ENCODE measurements around the gene OLFML1.
"Not testable (repeated sequence)": the region's sequence is repeated elsewhere in the genome, so short reads cannot be mapped to it uniquely, and the experiment has no call there.

OLFML1 gene

GRCh38 chr11:7515447-7515886 is 30.2 kb downstream of the OLFML1 start:
- 92% methylated on average over 1 of the region's 1 CpG for WGBS
- DNase-seq: no peak

DNA sequence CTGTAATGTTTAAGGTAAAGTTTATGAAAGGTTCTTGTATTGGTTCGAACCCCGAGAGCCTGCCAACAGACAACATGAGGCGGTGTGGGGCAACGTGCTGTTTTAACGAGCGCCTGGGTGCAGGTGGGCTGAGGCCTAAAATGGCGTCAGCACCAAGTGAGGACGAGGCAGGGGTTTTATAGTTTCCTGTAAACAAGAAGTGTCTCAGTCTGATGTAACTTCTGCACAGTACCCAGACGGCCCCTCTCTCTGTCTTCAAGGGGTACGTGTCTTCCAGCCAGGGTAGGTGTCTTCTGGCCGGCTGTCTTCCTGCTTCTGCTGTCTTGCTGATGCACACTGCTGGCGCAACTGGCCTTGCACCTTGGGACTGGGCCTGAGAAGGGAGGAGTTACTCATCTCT is 31.2 kb downstream of the OLFML1 start:
- no peak overlapping the region for H2BK12ac ChIP-seq (ENCODE audit: low read length in 2 of 2)
- no peak overlapping the region for H2BK5ac ChIP-seq (ENCODE audit: low read depth, low read length, poor library complexity, severe bottlenecking)
- H3K4me1 ChIP-seq (ENCODE audit: control insufficient read depth, insufficient read depth, low read depth, low read length): peaks cover 12% of the 10 kb centered on the region
- no peak overlapping the region for H2AFZ ChIP-seq (ENCODE audit: low read depth, low read length)
- no peak overlapping the region for H2BK120ac ChIP-seq (ENCODE audit: low read depth, low read length)
- no peak overlapping the region for H3K4me3 ChIP-seq (ENCODE audit: insufficient read depth in 1 of 2, low read depth in 1 of 2, low read length in 2 of 2)
- no peak overlapping the region for H2BK15ac ChIP-seq (ENCODE audit: low read depth, poor library complexity, severe bottlenecking)
- no peak overlapping the region for H4K91ac ChIP-seq (ENCODE audit: low read length)
- 88% methylated on average over 12 of the region's 12 CpGs for WGBS
- no peak overlapping the region for H3K23ac ChIP-seq (ENCODE audit: low read length in 2 of 2)
- H3K4me2 ChIP-seq (ENCODE audit: low read length, poor library complexity, severe bottlenecking): no peak overlapping the region
- H3K27me3 ChIP-seq (ENCODE audit: control insufficient read depth in 1 of 2, insufficient read depth in 1 of 2, low read length in 2 of 2): peaks cover 0 to 23% of the 10 kb centered on the region in 2 experiments
- no peak overlapping the region for H3K9ac ChIP-seq (ENCODE audit: low read length)
- DNase-seq: no peak
- H4K8ac ChIP-seq (ENCODE audit: low read length): no peak overlapping the region
- no peak overlapping the region for H3K14ac ChIP-seq (ENCODE audit: low read length in 2 of 2)
- H3K18ac ChIP-seq (ENCODE audit: low read depth in 1 of 2, low read length in 2 of 2): no peak overlapping the region
- no peak overlapping the region for H2AK5ac ChIP-seq (ENCODE audit: low read length, severe bottlenecking)
- H3K36me3 ChIP-seq (ENCODE audit: control insufficient read depth in 1 of 2, insufficient read depth in 2 of 2, low read depth in 1 of 2, low read length in 2 of 2): no peaks in the 10 kb centered on the region
- no peaks in the 10 kb centered on the region for H3K9me3 ChIP-seq (ENCODE audit: control insufficient read depth, low read length)
- no peak overlapping the region for H3K4ac ChIP-seq (ENCODE audit: low read depth in 1 of 2, low read length in 2 of 2)
- no peak overlapping the region for H3K27ac ChIP-seq (ENCODE audit: low read length, poor library complexity, severe bottlenecking)
- H3K79me1 ChIP-seq (replicated peaks; ENCODE audit: low read length, poor library complexity, severe bottlenecking): no peaks in the 10 kb centered on the region

More at GRCh38 chr11:7515447-7515886, 30.2 kb downstream of the OLFML1 start:
- Histone ChIP-seq H3K4ac (ENCODE audit: low read depth in 1 of 2, low read length in 2 of 2) (no peak overlapping the region), H2BK120ac (ENCODE audit: low read depth, low read length) (no peak overlapping the region), H4K8ac (ENCODE audit: low read length) (no peak overlapping the region), H3K18ac (ENCODE audit: low read depth in 1 of 2, low read length in 2 of 2) (no peak overlapping the region), H3K4me2 (ENCODE audit: low read length, poor library complexity, severe bottlenecking) (no peak overlapping the region), H3K27ac (ENCODE audit: low read length, poor library complexity, severe bottlenecking) (no peak overlapping the region), H3K79me1 (replicated peaks; ENCODE audit: low read length, poor library complexity, severe bottlenecking) (no peaks in the 10 kb centered on the region), H3K9ac (ENCODE audit: low read length) (no peak overlapping the region), H2BK5ac (ENCODE audit: low read depth, low read length, poor library complexity, severe bottlenecking) (no peak overlapping the region), H3K4me3 (ENCODE audit: insufficient read depth in 1 of 2, low read depth in 1 of 2, low read length in 2 of 2) (no peak overlapping the region), H2BK12ac (ENCODE audit: low read length in 2 of 2) (no peak overlapping the region), H4K91ac (ENCODE audit: low read length) (no peak overlapping the region), H3K9me3 (ENCODE audit: control insufficient read depth, low read length) (no peaks in the 10 kb centered on the region), H3K36me3 (ENCODE audit: control insufficient read depth in 1 of 2, insufficient read depth in 2 of 2, low read depth in 1 of 2, low read length in 2 of 2) (peaks cover 0 to 7% of the 10 kb centered on the region in 2 experiments), H2BK15ac (ENCODE audit: low read depth, poor library complexity, severe bottlenecking) (no peak overlapping the region), H3K27me3 (ENCODE audit: control insufficient read depth in 1 of 2, insufficient read depth in 1 of 2, low read length in 2 of 2) (peaks cover 0 to 23% of the 10 kb centered on the region in 2 experiments), H3K23ac (ENCODE audit: low read length in 2 of 2) (no peak overlapping the region), H3K4me1 (ENCODE audit: control insufficient read depth, insufficient read depth, low read depth, low read length) (peaks cover 12% of the 10 kb centered on the region), H2AK5ac (ENCODE audit: low read length, severe bottlenecking) (no peak overlapping the region), H2AFZ (ENCODE audit: low read depth, low read length) (no peak overlapping the region), H3K14ac (ENCODE audit: low read length in 2 of 2) (no peak overlapping the region)

DNA sequence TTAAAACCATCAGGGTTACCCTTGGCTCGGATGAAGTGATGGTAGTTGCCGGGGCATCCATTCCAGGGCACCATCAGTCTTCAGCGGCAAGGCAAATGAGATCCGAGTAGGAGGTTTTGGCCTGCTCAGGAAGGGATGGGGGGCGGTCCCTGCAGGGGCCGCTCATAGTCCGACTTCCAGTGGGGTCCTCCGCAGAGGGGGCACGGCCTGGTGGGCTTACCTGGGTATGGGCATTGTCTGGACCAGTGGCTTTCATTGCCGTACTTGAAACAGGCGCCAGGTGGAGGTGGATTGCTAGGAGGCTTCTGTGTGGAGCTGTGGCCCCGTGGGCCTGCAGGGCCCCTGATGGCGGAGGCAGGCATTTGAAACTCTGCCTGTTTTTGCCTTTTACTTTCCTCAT is 32.4 kb downstream of the OLFML1 start:
- Histone ChIP-seq H3K27me3 (ENCODE audit: control insufficient read depth in 1 of 2, insufficient read depth in 1 of 2, low read length in 2 of 2) (peaks cover 0 to 23% of the 10 kb centered on the region in 2 experiments), H3K4me1 (ENCODE audit: control insufficient read depth, insufficient read depth, low read depth, low read length) (peaks cover 12% of the 10 kb centered on the region)
- not testable (repeated sequence) for H3K4me2 ChIP-seq (ENCODE audit: low read length, poor library complexity, severe bottlenecking); H3K23ac ChIP-seq (ENCODE audit: low read length in 2 of 2); H2BK5ac ChIP-seq (ENCODE audit: low read depth, low read length, poor library complexity, severe bottlenecking); H3K9ac ChIP-seq (ENCODE audit: low read length); H4K91ac ChIP-seq (ENCODE audit: low read length); H3K14ac ChIP-seq (ENCODE audit: low read length in 2 of 2); H3K4ac ChIP-seq (ENCODE audit: low read depth in 1 of 2, low read length in 2 of 2); H3K18ac ChIP-seq (ENCODE audit: low read depth in 1 of 2, low read length in 2 of 2); H2BK12ac ChIP-seq (ENCODE audit: low read length in 2 of 2); H2BK120ac ChIP-seq (ENCODE audit: low read depth, low read length); H3K9me3 ChIP-seq (ENCODE audit: control insufficient read depth, low read length); H2AFZ ChIP-seq (ENCODE audit: low read depth, low read length); DNase-seq; H3K36me3 ChIP-seq (ENCODE audit: control insufficient read depth in 1 of 2, insufficient read depth in 2 of 2, low read depth in 1 of 2, low read length in 2 of 2); H3K79me1 ChIP-seq (replicated peaks; ENCODE audit: low read length, poor library complexity, severe bottlenecking); H2BK15ac ChIP-seq (ENCODE audit: low read depth, poor library complexity, severe bottlenecking); H3K27ac ChIP-seq (ENCODE audit: low read length, poor library complexity, severe bottlenecking); H2AK5ac ChIP-seq (ENCODE audit: low read length, severe bottlenecking); H3K4me3 ChIP-seq (ENCODE audit: insufficient read depth in 1 of 2, low read depth in 1 of 2, low read length in 2 of 2); H4K8ac ChIP-seq (ENCODE audit: low read length)
- 92% methylated on average over 13 of the region's 13 CpGs for WGBS

GRCh38 chr11:7518811-7519562 is 33.7 kb downstream of the OLFML1 start:
- Histone ChIP-seq H3K27ac (ENCODE audit: low read length, poor library complexity, severe bottlenecking) (no peak overlapping the region), H3K9ac (ENCODE audit: low read length) (no peak overlapping the region), H3K79me1 (replicated peaks; ENCODE audit: low read length, poor library complexity, severe bottlenecking) (no peaks in the 10 kb centered on the region), H2BK15ac (ENCODE audit: low read depth, poor library complexity, severe bottlenecking) (no peak overlapping the region), H3K36me3 (ENCODE audit: control insufficient read depth in 1 of 2, insufficient read depth in 2 of 2, low read depth in 1 of 2, low read length in 2 of 2) (no peaks in the 10 kb centered on the region), H3K4me2 (ENCODE audit: low read length, poor library complexity, severe bottlenecking) (no peak overlapping the region), H2AFZ (ENCODE audit: low read depth, low read length) (no peak overlapping the region), H4K91ac (ENCODE audit: low read length) (no peak overlapping the region), H3K9me3 (ENCODE audit: control insufficient read depth, low read length) (no peaks in the 10 kb centered on the region), H3K4me1 (ENCODE audit: control insufficient read depth, insufficient read depth, low read depth, low read length) (peaks cover 5% of the 10 kb centered on the region), H3K18ac (ENCODE audit: low read depth in 1 of 2, low read length in 2 of 2) (no peak overlapping the region), H3K4me3 (ENCODE audit: insufficient read depth in 1 of 2, low read depth in 1 of 2, low read length in 2 of 2) (no peak overlapping the region), H3K14ac (ENCODE audit: low read length in 2 of 2) (no peak overlapping the region), H2BK12ac (ENCODE audit: low read length in 2 of 2) (no peak overlapping the region), H3K4ac (ENCODE audit: low read depth in 1 of 2, low read length in 2 of 2) (no peak overlapping the region), H3K27me3 (ENCODE audit: control insufficient read depth in 1 of 2, insufficient read depth in 1 of 2, low read length in 2 of 2) (peaks cover 0 to 24% of the 10 kb centered on the region in 2 experiments), H2AK5ac (ENCODE audit: low read length, severe bottlenecking) (no peak overlapping the region), H3K23ac (ENCODE audit: low read length in 2 of 2) (no peak overlapping the region), H2BK5ac (ENCODE audit: low read depth, low read length, poor library complexity, severe bottlenecking) (no peak overlapping the region), H4K8ac (ENCODE audit: low read length) (no peak overlapping the region), H2BK120ac (ENCODE audit: low read depth, low read length) (no peak overlapping the region)
- no peak for DNase-seq
- 95% methylated on average over 23 of the region's 23 CpGs for WGBS

Measured in mesenchymal stem cell (in vitro differentiated cells and primary cell).